ENCODE results near the gene MMS22L. TPM values are rescaled to one million over a fixed set of nuclear protein-coding genes. Genes with fewer than 3 reads are reported as not detected.

MMS22L gene
- polyA plus RNA-seq, 1 donor (not counting 4 experiments of a cell fraction or from before 2014, with no cell fraction given): 14.3 TPM

DNA sequence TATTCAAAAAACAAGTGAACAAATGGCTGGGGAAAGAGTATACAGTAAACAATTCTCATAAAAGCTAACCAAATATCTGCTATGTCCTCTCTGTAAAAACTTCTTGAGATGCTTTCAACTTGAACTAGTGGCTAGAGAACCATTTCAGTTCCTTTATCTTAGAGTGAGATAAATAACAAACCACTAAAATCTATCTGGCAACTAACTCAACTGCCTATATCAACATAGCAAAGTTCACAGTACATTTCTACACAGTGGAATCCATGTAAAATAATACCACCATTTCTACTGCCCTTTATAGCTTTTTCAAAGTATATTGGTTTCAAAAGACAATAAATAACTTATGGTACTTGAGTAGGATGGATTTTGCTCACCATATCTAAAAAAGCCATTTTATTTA lies 95.1 kb downstream of the MMS22L start:
- Histone ChIP-seq H3K4me3 (ENCODE audit: control insufficient read depth in 2 of 3, extremely low read depth in 1 of 3, insufficient read depth in 2 of 3, low read depth in 1 of 3, low read length in 3 of 3) (no peak overlapping the region), H3K79me2 (ENCODE audit: control insufficient read depth, insufficient read depth, low read length) (no peaks in the 10 kb centered on the region), H3K9me3 (ENCODE audit: control insufficient read depth, low read depth, low read length) (no peaks in the 10 kb centered on the region), H3K9ac (ENCODE audit: control insufficient read depth, extremely low read depth, insufficient read depth, low read length) (no peak overlapping the region), H3K36me3 (ENCODE audit: control insufficient read depth in 2 of 2, extremely low read depth in 1 of 2, insufficient read depth in 2 of 2, low read length in 2 of 2) (peaks cover 0 to 3% of the 10 kb centered on the region in 2 experiments), H3K4me1 (ENCODE audit: control insufficient read depth, extremely low read depth, insufficient read depth, low read length) (peaks cover 5% of the 10 kb centered on the region), H3K4me2 (ENCODE audit: control insufficient read depth, extremely low read depth, insufficient read depth, low read depth, low read length) (no peak overlapping the region), H4K20me1 (ENCODE audit: control insufficient read depth, extremely low read depth, insufficient read depth, low read length) (no peaks in the 10 kb centered on the region), H3K27ac (ENCODE audit: control insufficient read depth, insufficient read depth, low read length) (no peak overlapping the region), H2AFZ (ENCODE audit: control insufficient read depth, low read length) (no peak overlapping the region), H3K27me3 (ENCODE audit: control insufficient read depth, extremely low read depth, insufficient read depth, low read length) (no peaks in the 10 kb centered on the region), H3K9me1 (ENCODE audit: control insufficient read depth, extremely low read depth, insufficient read depth, low read length) (no peaks in the 10 kb centered on the region)
- no peak for DNase-seq (ENCODE audit: low read depth, low spot score)
- no peak for FAIRE-seq
- dilution Hi-C loops (cut with MboI; ENCODE audit: extremely low pct_ligation_motif_present, low sequenced_read_pairs): no loop called here
- TF ChIP-seq, protein P1, sequence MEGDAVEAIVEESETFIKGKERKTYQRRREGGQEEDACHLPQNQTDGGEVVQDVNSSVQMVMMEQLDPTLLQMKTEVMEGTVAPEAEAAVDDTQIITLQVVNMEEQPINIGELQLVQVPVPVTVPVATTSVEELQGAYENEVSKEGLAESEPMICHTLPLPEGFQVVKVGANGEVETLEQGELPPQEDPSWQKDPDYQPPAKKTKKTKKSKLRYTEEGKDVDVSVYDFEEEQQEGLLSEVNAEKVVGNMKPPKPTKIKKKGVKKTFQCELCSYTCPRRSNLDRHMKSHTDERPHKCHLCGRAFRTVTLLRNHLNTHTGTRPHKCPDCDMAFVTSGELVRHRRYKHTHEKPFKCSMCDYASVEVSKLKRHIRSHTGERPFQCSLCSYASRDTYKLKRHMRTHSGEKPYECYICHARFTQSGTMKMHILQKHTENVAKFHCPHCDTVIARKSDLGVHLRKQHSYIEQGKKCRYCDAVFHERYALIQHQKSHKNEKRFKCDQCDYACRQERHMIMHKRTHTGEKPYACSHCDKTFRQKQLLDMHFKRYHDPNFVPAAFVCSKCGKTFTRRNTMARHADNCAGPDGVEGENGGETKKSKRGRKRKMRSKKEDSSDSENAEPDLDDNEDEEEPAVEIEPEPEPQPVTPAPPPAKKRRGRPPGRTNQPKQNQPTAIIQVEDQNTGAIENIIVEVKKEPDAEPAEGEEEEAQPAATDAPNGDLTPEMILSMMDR (optimal IDR thresholded peaks at IDR 0.05 in 1 of 3, IDR thresholded peaks at IDR 0.05 in 1 of 3, conservative IDR thresholded peaks at IDR 0.05 in 1 of 3; ENCODE audit: extremely low read depth in 1 of 3, insufficient read depth in 2 of 3, low read length in 3 of 3): no peak

DNA sequence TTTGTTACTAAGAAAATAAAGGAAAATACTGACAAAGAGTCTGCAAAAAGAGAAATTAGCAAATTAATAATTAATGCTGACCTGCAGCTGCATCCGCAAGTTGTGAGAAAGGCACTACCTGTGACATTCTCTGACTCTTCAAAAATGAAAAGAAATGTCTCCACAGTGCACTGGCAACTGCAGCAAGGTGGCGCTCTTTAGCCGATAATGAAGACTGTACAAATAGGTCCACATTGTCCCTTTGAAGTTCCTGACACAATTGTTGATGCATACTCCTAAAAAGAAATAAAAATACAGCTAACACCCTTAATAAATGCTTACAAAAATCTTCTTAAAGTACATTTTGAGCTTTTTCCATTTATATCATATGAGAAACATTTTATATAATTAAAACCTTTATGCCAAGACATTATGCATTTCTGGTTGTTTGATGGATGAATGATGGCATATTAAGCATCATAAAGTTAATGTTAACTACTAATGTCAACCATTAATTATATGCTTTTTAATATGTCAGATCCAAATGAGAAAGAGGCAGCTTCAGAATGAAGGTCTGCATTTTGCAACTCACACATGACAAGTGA lies 96.5 kb downstream of the MMS22L start:
- Histone ChIP-seq H3K9me3 (ENCODE audit: control insufficient read depth, low read depth, low read length) (no peaks in the 10 kb centered on the region), H3K4me1 (ENCODE audit: control insufficient read depth, extremely low read depth, insufficient read depth, low read length) (peaks cover 5% of the 10 kb centered on the region), H3K4me2 (ENCODE audit: control insufficient read depth, extremely low read depth, insufficient read depth, low read depth, low read length) (no peak overlapping the region), H3K27ac (ENCODE audit: control insufficient read depth, insufficient read depth, low read length) (no peak overlapping the region), H2AFZ (ENCODE audit: control insufficient read depth, low read length) (no peak overlapping the region), H3K9me1 (ENCODE audit: control insufficient read depth, extremely low read depth, insufficient read depth, low read length) (no peaks in the 10 kb centered on the region), H3K27me3 (ENCODE audit: control insufficient read depth, extremely low read depth, insufficient read depth, low read length) (no peaks in the 10 kb centered on the region), H3K36me3 (ENCODE audit: control insufficient read depth in 2 of 2, extremely low read depth in 1 of 2, insufficient read depth in 2 of 2, low read length in 2 of 2) (peaks cover 0 to 3% of the 10 kb centered on the region in 2 experiments), H4K20me1 (ENCODE audit: control insufficient read depth, extremely low read depth, insufficient read depth, low read length) (no peaks in the 10 kb centered on the region), H3K9ac (ENCODE audit: control insufficient read depth, extremely low read depth, insufficient read depth, low read length) (no peak overlapping the region), H3K79me2 (ENCODE audit: control insufficient read depth, insufficient read depth, low read length) (no peaks in the 10 kb centered on the region), H3K4me3 (ENCODE audit: control insufficient read depth in 2 of 3, extremely low read depth in 1 of 3, insufficient read depth in 2 of 3, low read depth in 1 of 3, low read length in 3 of 3) (no peak overlapping the region)
- dilution Hi-C loops (cut with MboI; ENCODE audit: extremely low pct_ligation_motif_present, low sequenced_read_pairs): no loop called here
- DNase-seq (ENCODE audit: low read depth, low spot score): no peak
- no peak for TF ChIP-seq EZH2 (IDR thresholded peaks at IDR 0.05; ENCODE audit: low read length)
- TF ChIP-seq, protein P1 (optimal IDR thresholded peaks at IDR 0.05 in 1 of 3, IDR thresholded peaks at IDR 0.05 in 1 of 3, conservative IDR thresholded peaks at IDR 0.05 in 1 of 3; ENCODE audit: extremely low read depth in 1 of 3, insufficient read depth in 2 of 3, low read length in 3 of 3): peak; percentile 72 to 89 (median 85)
- peak; percentile 89 for FAIRE-seq
